Measurements from ENCODE around the gene FBXO7.

FBXO7 gene

GRCh38 chr22:32492111-32492510 is 17.5 kb downstream of the FBXO7 start:
- no peak for DNase-seq

- no peak for DNase-seq
Measured at GRCh38 chr22:32493551-32493950, 18.9 kb downstream of the FBXO7 start.

GRCh38 chr22:32494971-32495370 is 20.4 kb downstream of the FBXO7 start:
- no peak for DNase-seq

- no peak for DNase-seq
Measured at GRCh38 chr22:32499666-32500065, 25.1 kb downstream of the FBXO7 start.

- no peak for DNase-seq
Measured at GRCh38 chr22:32501836-32502752, 27.5 kb downstream of the FBXO7 start.

- DNase-seq = no peak
Measured at GRCh38 chr22:32509045-32509444, 34.4 kb downstream of the FBXO7 start.

GRCh38 chr22:32511274-32511673 is 36.7 kb downstream of the FBXO7 start:
- no peak for DNase-seq

- no peak for DNase-seq
Measured at GRCh38 chr22:32511776-32512175, 37.2 kb downstream of the FBXO7 start.

- DNase-seq = no peak
Measured at GRCh38 chr22:32512267-32512982, 37.8 kb downstream of the FBXO7 start.

GRCh38 chr22:32515084-32515483 is 40.5 kb downstream of the FBXO7 start:
- DNase-seq = no peak

GRCh38 chr22:32517488-32517887 is 42.9 kb downstream of the FBXO7 start:
- DNase-seq = no peak

- no peak for DNase-seq
Measured at GRCh38 chr22:32517921-32518320, 43.3 kb downstream of the FBXO7 start.

- no peak for DNase-seq
Measured at GRCh38 chr22:32518381-32518780, 43.8 kb downstream of the FBXO7 start.

GRCh38 chr22:32518848-32519247 is 44.2 kb downstream of the FBXO7 start:
- DNase-seq = no peak

GRCh38 chr22:32520612-32521011 is 46.0 kb downstream of the FBXO7 start:
- no peak for DNase-seq

- DNase-seq = no peak
Measured at GRCh38 chr22:32522237-32522636, 47.6 kb downstream of the FBXO7 start.

GRCh38 chr22:32527756-32528155 is 53.1 kb downstream of the FBXO7 start:
- DNase-seq = no peak

- no peak for DNase-seq
Measured at GRCh38 chr22:32528316-32528715, 53.7 kb downstream of the FBXO7 start.

- DNase-seq = peak; percentile 39
Measured at GRCh38 chr22:32528984-32529982, 54.7 kb downstream of the FBXO7 start.

GRCh38 chr22:32531228-32531627 is 56.6 kb downstream of the FBXO7 start:
- DNase-seq = no peak

GRCh38 chr22:32531931-32532819 is 57.6 kb downstream of the FBXO7 start:
- DNase-seq = peak; percentile 24

- DNase-seq = no peak
Measured at GRCh38 chr22:32532820-32533128, 58.2 kb downstream of the FBXO7 start.

Data from NCI-H1092 treated with DMSO at 0.1 percent for 48 hours (cell line).